T-helper 2 cell treated with Interferon-gamma antibody and Interleukin-4, amounts not matched to agents 5 μg/mL and 100 μg/mL, for 36 hours (primary cell): ENCODE measurements around the gene TXNDC16.

Experiments
- DNase-seq: peaks from one replicate; pipeline ENCODE4 v3.0.0; 2021; ENCODE audit warnings: low spot score
- H3K27ac Mint-ChIP-seq: one replicate; pipeline ENCODE4 v1.8.0; 2021; ENCODE audit warnings: mild to moderate bottlenecking, mixed read lengths
- H3K27me3 Mint-ChIP-seq: one replicate; pipeline ENCODE4 v1.8.0; 2021; ENCODE audit warnings: low read depth, mixed read lengths
- H3K36me3 Mint-ChIP-seq: one replicate; pipeline ENCODE4 v1.8.0; 2021; ENCODE audit warnings: low read depth, mixed read lengths
- H3K4me1 Mint-ChIP-seq: one replicate; pipeline ENCODE4 v1.8.0; 2021; ENCODE audit warnings: low read depth, mixed read lengths
- H3K4me3 Mint-ChIP-seq: one replicate; pipeline ENCODE4 v1.8.0; 2022; ENCODE audit warnings: mild to moderate bottlenecking, moderate library complexity, mixed read lengths
- H3K9me3 Mint-ChIP-seq: one replicate; pipeline ENCODE4 v1.8.0; 2021; ENCODE audit warnings: mixed read lengths

The TXNDC16 gene

GRCh38 chr14:52412426-52412825 lies 139.9 kb downstream of the TXNDC16 start:
- H3K4me1 Mint-ChIP-seq = peaks cover 62% of the 10 kb centered on the region
- no peaks in the 10 kb centered on the region for H3K27me3 Mint-ChIP-seq
- no peak overlapping the region for H3K27ac Mint-ChIP-seq
- no peak overlapping the region for H3K4me3 Mint-ChIP-seq
- no peak for DNase-seq
- no peaks in the 10 kb centered on the region for H3K9me3 Mint-ChIP-seq
- peaks cover 13% of the 10 kb centered on the region for H3K36me3 Mint-ChIP-seq

GRCh38 chr14:52405314-52405713 lies 147.0 kb downstream of the TXNDC16 start:
- H3K4me1 Mint-ChIP-seq = peaks cover 78% of the 10 kb centered on the region
- H3K36me3 Mint-ChIP-seq = peaks cover 16% of the 10 kb centered on the region
- no peaks in the 10 kb centered on the region for H3K27me3 Mint-ChIP-seq
- DNase-seq = no peak
- peak overlapping the region; percentile 74 for H3K27ac Mint-ChIP-seq
- H3K9me3 Mint-ChIP-seq = peaks cover 14% of the 10 kb centered on the region
- H3K4me3 Mint-ChIP-seq = peak overlapping the region; percentile 30

- Mint-ChIP-seq H3K27ac (peak overlapping the region; percentile 74), H3K27me3 (no peaks in the 10 kb centered on the region), H3K4me3 (peak overlapping the region; percentile 44), H3K9me3 (peaks cover 19% of the 10 kb centered on the region), H3K4me1 (peaks cover 76% of the 10 kb centered on the region), H3K36me3 (peaks cover 16% of the 10 kb centered on the region)
- peak; percentile 28 for DNase-seq
Measured at GRCh38 chr14:52402812-52403526, 149.3 kb downstream of the TXNDC16 start.

- peaks cover 25% of the 10 kb centered on the region for H3K36me3 Mint-ChIP-seq
- no peaks in the 10 kb centered on the region for H3K27me3 Mint-ChIP-seq
- DNase-seq = no peak
- peak overlapping the region; percentile 82 for H3K27ac Mint-ChIP-seq
- peaks cover 37% of the 10 kb centered on the region for H3K9me3 Mint-ChIP-seq
- peaks cover 79% of the 10 kb centered on the region for H3K4me1 Mint-ChIP-seq
- H3K4me3 Mint-ChIP-seq = peak overlapping the region; percentile 70
Measured at GRCh38 chr14:52400846-52401245, 151.5 kb downstream of the TXNDC16 start.

- DNase-seq = no peak
- Mint-ChIP-seq H3K9me3 (peaks cover 41% of the 10 kb centered on the region), H3K27ac (peak overlapping the region; percentile 82), H3K27me3 (no peaks in the 10 kb centered on the region), H3K36me3 (peaks cover 28% of the 10 kb centered on the region), H3K4me3 (peak overlapping the region; percentile 70), H3K4me1 (peaks cover 77% of the 10 kb centered on the region)
Measured at GRCh38 chr14:52399921-52400595, 152.2 kb downstream of the TXNDC16 start.

GRCh38 chr14:52399104-52399503 lies 153.2 kb downstream of the TXNDC16 start:
- no peaks in the 10 kb centered on the region for H3K27me3 Mint-ChIP-seq
- peaks cover 34% of the 10 kb centered on the region for H3K9me3 Mint-ChIP-seq
- H3K4me1 Mint-ChIP-seq = peaks cover 73% of the 10 kb centered on the region
- peaks cover 25% of the 10 kb centered on the region for H3K36me3 Mint-ChIP-seq
- DNase-seq = no peak
- no peak overlapping the region for H3K27ac Mint-ChIP-seq
- H3K4me3 Mint-ChIP-seq = no peak overlapping the region

- Mint-ChIP-seq H3K4me1 (peaks cover 68% of the 10 kb centered on the region), H3K27ac (no peak overlapping the region)
- no peak for DNase-seq
Measured at GRCh38 chr14:52397844-52398243, 154.5 kb downstream of the TXNDC16 start.

GRCh38 chr14:52395728-52396127 lies 156.6 kb downstream of the TXNDC16 start:
- H3K4me3 Mint-ChIP-seq = no peak overlapping the region
- DNase-seq = no peak
- H3K4me1 Mint-ChIP-seq = peaks cover 52% of the 10 kb centered on the region
- H3K27me3 Mint-ChIP-seq = peaks cover 3% of the 10 kb centered on the region
- H3K36me3 Mint-ChIP-seq = peaks cover 33% of the 10 kb centered on the region
- no peak overlapping the region for H3K27ac Mint-ChIP-seq
- peaks cover 37% of the 10 kb centered on the region for H3K9me3 Mint-ChIP-seq

More at GRCh38 chr14:52397844-52398243, 154.5 kb downstream of the TXNDC16 start:
- no peaks in the 10 kb centered on the region for H3K27me3 Mint-ChIP-seq
- peaks cover 30% of the 10 kb centered on the region for H3K36me3 Mint-ChIP-seq
- no peak overlapping the region for H3K4me3 Mint-ChIP-seq
- peaks cover 34% of the 10 kb centered on the region for H3K9me3 Mint-ChIP-seq

GRCh38 chr14:52391881-52392615 lies 160.3 kb downstream of the TXNDC16 start:
- no peak overlapping the region for H3K27ac Mint-ChIP-seq
- H3K9me3 Mint-ChIP-seq = peaks cover 27% of the 10 kb centered on the region
- peaks cover 30% of the 10 kb centered on the region for H3K4me1 Mint-ChIP-seq
- H3K36me3 Mint-ChIP-seq = peaks cover 27% of the 10 kb centered on the region
- peaks cover 7% of the 10 kb centered on the region for H3K27me3 Mint-ChIP-seq
- H3K4me3 Mint-ChIP-seq = no peak overlapping the region
- no peak for DNase-seq
